PC-3 (cell line): ENCODE measurements around the gene GSPT1.

ENCODE experiments used
- CTCF ChIP-seq: fragments of 300-600 bp; sonication (generic); conservative IDR thresholded peaks from 2 replicates; pipeline ENCODE4 v1.5.1; 2017; ENCODE audit warnings: antibody characterized with exemption, low read depth, mild to moderate bottlenecking, low read length
- EZH2 ChIP-seq: fragments of 300-600 bp; sonication (generic); IDR thresholded peaks from one replicate; pipeline ENCODE4 v1.6.1; 2017; ENCODE audit warnings: antibody characterized with exemption, mild to moderate bottlenecking, low read length; ENCODE audit not compliant: unreplicated experiment
- EZH2phosphoT487 ChIP-seq: fragments of 300-600 bp; sonication (generic); IDR thresholded peaks from 2 replicates; pipeline ENCODE4 v1.6.1; 2018; ENCODE audit warnings: mild to moderate bottlenecking, antibody characterized with exemption, low read length, borderline replicate concordance

- TF ChIP-seq CTCF (no peak), EZH2 (no peak), EZH2phosphoT487 (no peak)
These were observed 81.6 kb downstream of the GSPT1 start for GRCh38 chr16:11833951-11834695.
